ENCODE data around the gene DMKN.
"Not testable (repeated sequence)": the region's sequence is repeated elsewhere in the genome, so short reads cannot be mapped to it uniquely, and the experiment has no call there.

DNA sequence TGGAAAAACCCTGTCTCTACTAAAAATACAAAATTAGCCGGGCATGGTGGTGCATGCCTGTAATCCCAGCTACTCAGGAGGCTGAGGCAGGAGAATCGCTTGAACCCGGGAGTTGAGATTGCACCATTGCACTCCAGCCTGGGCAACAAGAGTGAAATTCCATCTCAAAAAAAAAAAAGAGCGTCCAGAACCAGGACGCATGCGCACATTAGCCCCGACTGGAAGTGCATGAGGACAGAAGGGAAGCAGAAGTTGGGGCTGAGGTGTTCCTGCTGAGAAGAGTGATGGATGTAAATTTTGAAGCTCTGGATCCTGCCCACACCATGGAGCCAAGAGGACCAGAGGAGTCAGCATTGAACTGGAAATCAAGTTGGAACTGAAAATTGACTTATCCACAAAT, 38.9 kb downstream of the DMKN start:
- not testable (repeated sequence) for TF ChIP-seq POLR2A (IDR thresholded peaks at IDR 0.05); CTCF (IDR thresholded peaks at IDR 0.05 in 8 of 11, conservative IDR thresholded peaks at IDR 0.05 in 3 of 11)

All from spleen (tissue), 7 donors.